Osteoblast (primary cell): ENCODE results near the gene CIROP. TPM values are rescaled to one million over a fixed set of nuclear protein-coding genes. Genes with fewer than 3 reads are reported as not detected.

Experiments used
- DNase-seq: peaks from one replicate; pipeline ENCODE4 v3.0.0; 2011; ENCODE audit warnings: low spot score, mixed read lengths; ENCODE audit not compliant: insufficient read length; ENCODE audit errors: missing footprints
- H2AFZ ChIP-seq: 2 replicates; pipeline ENCODE4 v1.6.0; 2011; ENCODE audit warnings: mild to moderate bottlenecking, low read length
- H3K27ac ChIP-seq: 2 replicates; pipeline ENCODE4 v1.5.1; 2011; ENCODE audit warnings: mild to moderate bottlenecking, low read depth, low read length, moderate library complexity
- H3K27me3 ChIP-seq: 2 replicates; pipeline ENCODE4 v1.6.0; 2012; ENCODE audit warnings: mild to moderate bottlenecking, control low read depth, inconsistent platforms, low read length, moderate library complexity; ENCODE audit not compliant: insufficient read depth
- H3K36me3 ChIP-seq: 2 replicates; pipeline ENCODE4 v1.5.1; 2011; ENCODE audit warnings: mild to moderate bottlenecking, low read length, control low read depth, moderate library complexity; ENCODE audit not compliant: insufficient read depth
- H3K4me1 ChIP-seq: 2 replicates; pipeline ENCODE4 v1.5.1; 2011; ENCODE audit warnings: mild to moderate bottlenecking, low read length, control low read depth, moderate library complexity; ENCODE audit not compliant: insufficient read depth
- H3K4me2 ChIP-seq: 2 replicates; pipeline ENCODE4 v1.6.0; 2011; ENCODE audit warnings: mild to moderate bottlenecking, low read length; ENCODE audit not compliant: insufficient read depth
- H3K4me3 ChIP-seq: fragments of 200-600 bp; sonication (generic); 3 replicates; pipeline ENCODE4 v1.5.1; 2012; ENCODE audit warnings: mild to moderate bottlenecking, low read length, inconsistent platforms; ENCODE audit not compliant: insufficient read depth
- H3K79me2 ChIP-seq: 2 replicates; pipeline ENCODE4 v1.6.0; 2012; ENCODE audit warnings: mild to moderate bottlenecking, low read length, control low read depth, inconsistent platforms; ENCODE audit not compliant: insufficient read depth
- H3K9me3 ChIP-seq: 2 replicates; pipeline ENCODE4 v1.5.1; 2011; ENCODE audit warnings: low read depth, low read length, control low read depth
- H4K20me1 ChIP-seq: 2 replicates; pipeline ENCODE4 v1.6.0; 2012; ENCODE audit warnings: mild to moderate bottlenecking, low read length, control low read depth; ENCODE audit not compliant: insufficient read depth
- CTCF ChIP-seq: IDR thresholded peaks from 2 replicates; pipeline ENCODE4 v1.5.1; 2011; ENCODE audit warnings: mild to moderate bottlenecking, low read depth, low read length, moderate library complexity; ENCODE audit errors: extremely low read depth
- total RNA-seq: library from RNA; depleted of rRNA; stranded (reverse); fragments of >200 nt; gene quantifications from 2 replicates; pipeline ENCODE4 v1.2.3, GENCODE V29; 2012

The CIROP gene
- total RNA-seq, 1 donor = not detected

- H3K9me3 ChIP-seq = no peaks in the 10 kb centered on the region
- peak; percentile 97 for DNase-seq
Observed at GRCh38 chr14:23095196-23096108, 9.3 kb downstream of the CIROP start, which contains the start of gene C14orf119. Gene C14orf119 (plus strand): TSS chr14:23095505. CDS start chr14:23097659, 2,154 bp downstream.

DNA sequence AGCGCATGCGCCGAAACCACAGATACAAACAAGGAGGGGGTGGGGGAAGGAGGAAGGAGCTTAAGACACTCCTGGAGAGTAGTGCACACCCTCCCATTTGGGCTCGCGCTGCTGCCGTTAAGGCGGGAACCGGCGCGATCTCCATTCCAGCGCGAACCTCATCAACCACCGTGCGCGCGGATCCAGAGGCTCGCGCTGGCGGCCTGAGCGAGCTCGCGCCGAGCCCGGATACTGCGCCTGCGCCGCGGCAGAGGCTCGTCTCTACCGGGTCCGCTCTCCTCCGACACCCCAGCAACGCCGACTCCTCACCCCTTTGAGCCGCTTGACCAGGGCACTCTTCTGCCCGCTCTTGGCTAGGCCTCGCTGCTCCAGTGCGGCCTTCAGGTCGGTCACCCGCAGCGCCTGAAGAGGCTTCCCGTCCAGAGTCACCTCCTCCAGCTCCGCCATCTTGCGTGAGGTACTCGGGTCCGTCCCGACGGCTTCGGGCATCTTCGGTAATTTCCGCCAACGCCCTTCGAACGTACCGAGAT lies 10.1 kb downstream of the CIROP start, which contains the start of gene ACIN1:
Gene ACIN1 (minus strand): TSS at position 471 of the 530 bp plus-strand sequence. CDS start 24 bp downstream, at position 447.
- H3K36me3 ChIP-seq = peaks cover 54% of the 10 kb centered on the region
- peak within 1 kb of the TSS; percentile 87 for H2AFZ ChIP-seq
- H3K27ac ChIP-seq = peak within 1 kb of the TSS; percentile 89
- peaks cover 81% of the 10 kb centered on the region for H3K79me2 ChIP-seq
- no peak for TF ChIP-seq CTCF
- peak within 1 kb of the TSS; percentile 80 for H3K4me3 ChIP-seq
- H3K4me1 ChIP-seq = peaks cover 26% of the 10 kb centered on the region
- H4K20me1 ChIP-seq = peaks cover 50% of the 10 kb centered on the region
- H3K9me3 ChIP-seq = no peaks in the 10 kb centered on the region
- H3K4me2 ChIP-seq = peak within 1 kb of the TSS; percentile 87
- no peaks in the 10 kb centered on the region for H3K27me3 ChIP-seq
- DNase-seq = peak; percentile 92

More at GRCh38 chr14:23095196-23096108, 9.3 kb downstream of the CIROP start, which contains the start of gene C14orf119:
- Histone ChIP-seq H3K27ac (peak within 1 kb of the TSS; percentile 89), H2AFZ (peak within 1 kb of the TSS; percentile 87), H3K27me3 (no peaks in the 10 kb centered on the region), H3K79me2 (peaks cover 75% of the 10 kb centered on the region), H3K36me3 (peaks cover 47% of the 10 kb centered on the region), H3K4me2 (peak within 1 kb of the TSS; percentile 87), H3K4me1 (peaks cover 26% of the 10 kb centered on the region), H4K20me1 (peaks cover 52% of the 10 kb centered on the region), H3K4me3 (peak within 1 kb of the TSS; percentile 80)
- no peak for TF ChIP-seq CTCF

DNA sequence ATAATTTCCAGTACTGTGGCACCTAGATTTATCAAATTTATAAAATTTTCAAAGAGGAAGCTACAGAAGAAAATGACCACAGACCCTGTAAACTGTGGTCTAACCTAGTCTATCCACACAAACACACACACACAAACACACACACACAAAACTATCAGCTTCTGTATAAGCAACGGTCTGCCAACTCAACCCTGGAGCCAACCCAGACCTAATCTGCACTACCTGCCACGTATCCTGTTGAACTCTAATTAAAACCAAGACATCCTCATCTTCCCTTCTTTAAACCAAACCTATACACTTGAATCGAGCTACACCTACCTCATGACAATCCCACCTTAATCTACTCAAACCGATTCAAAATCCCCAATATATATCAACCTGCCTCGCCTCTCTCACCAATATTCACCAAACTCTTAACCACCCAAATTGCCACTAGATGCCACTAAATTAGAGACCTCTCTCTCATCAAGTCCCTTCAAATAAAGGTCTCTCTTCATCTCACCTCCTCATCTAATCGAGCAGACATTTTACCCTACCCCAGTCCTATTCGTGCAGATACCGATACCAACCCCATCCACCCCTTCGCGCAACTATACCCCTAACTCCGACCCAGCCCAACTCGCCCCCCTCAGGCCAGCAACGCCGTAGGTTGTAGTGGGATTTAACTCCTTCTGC lies 10.7 kb downstream of the CIROP start:
- Histone ChIP-seq H3K27ac (peak overlapping the region; percentile 89), H3K79me2 (peaks cover 82% of the 10 kb centered on the region), H3K4me2 (peak overlapping the region; percentile 87), H3K27me3 (no peaks in the 10 kb centered on the region), H3K36me3 (peaks cover 53% of the 10 kb centered on the region), H2AFZ (peak overlapping the region; percentile 86), H3K4me1 (peaks cover 26% of the 10 kb centered on the region), H3K4me3 (peak overlapping the region; percentile 80), H3K9me3 (no peaks in the 10 kb centered on the region), H4K20me1 (peaks cover 45% of the 10 kb centered on the region)
- TF ChIP-seq CTCF = peak; percentile 19
- no peak for DNase-seq
